ENCODE data around the gene DCAKD. TPM values are rescaled to one million over a fixed set of nuclear protein-coding genes. Genes with fewer than 3 reads are reported as not detected.

Gene DCAKD
- total RNA-seq, 1 donor from 2014 or later = 39.9 TPM

DNA sequence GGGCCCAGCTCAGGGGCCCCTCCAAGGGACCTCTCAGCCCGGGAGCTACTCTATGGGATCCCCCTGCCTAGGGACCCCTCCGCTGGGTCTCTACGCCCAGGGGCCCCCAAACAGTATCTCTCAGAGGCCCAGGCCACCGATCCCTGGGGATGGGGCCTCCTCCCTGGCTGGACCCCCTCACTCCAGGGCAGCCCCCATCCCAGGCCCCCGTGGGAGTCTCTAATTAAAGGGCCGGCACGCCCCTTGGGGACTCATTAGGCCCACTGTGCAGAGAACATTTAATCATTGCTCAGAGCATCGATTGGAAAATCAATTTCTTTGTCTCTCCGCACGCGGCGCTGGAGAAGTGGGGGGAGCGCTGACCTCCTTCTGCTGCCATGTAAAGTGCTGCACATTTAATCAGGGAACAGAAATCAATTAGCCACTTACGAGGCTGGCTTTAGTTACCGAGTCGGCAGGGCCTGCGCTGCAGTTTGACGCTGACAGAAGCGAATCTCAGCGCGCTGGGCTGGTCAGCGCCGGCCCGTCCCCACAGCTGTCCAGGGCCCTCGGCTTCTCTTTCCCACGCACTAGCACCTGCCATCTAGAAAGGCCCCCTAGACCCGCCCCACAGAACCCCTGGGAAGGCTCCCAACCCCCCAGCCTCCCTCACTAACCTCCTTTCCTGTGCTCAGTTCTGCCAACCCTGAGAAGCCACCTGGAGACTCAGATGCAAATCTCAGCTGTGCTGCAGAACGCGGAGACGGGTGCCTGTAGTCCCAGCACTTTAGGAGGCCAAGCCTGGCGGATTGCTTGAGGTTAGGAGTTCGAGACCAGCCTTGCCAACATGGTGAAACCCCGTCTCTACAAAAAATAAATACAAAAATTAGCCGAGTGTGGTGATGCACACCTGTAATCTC lies 63.1 kb downstream of the DCAKD start:
- TF ChIP-seq, protein P1, sequence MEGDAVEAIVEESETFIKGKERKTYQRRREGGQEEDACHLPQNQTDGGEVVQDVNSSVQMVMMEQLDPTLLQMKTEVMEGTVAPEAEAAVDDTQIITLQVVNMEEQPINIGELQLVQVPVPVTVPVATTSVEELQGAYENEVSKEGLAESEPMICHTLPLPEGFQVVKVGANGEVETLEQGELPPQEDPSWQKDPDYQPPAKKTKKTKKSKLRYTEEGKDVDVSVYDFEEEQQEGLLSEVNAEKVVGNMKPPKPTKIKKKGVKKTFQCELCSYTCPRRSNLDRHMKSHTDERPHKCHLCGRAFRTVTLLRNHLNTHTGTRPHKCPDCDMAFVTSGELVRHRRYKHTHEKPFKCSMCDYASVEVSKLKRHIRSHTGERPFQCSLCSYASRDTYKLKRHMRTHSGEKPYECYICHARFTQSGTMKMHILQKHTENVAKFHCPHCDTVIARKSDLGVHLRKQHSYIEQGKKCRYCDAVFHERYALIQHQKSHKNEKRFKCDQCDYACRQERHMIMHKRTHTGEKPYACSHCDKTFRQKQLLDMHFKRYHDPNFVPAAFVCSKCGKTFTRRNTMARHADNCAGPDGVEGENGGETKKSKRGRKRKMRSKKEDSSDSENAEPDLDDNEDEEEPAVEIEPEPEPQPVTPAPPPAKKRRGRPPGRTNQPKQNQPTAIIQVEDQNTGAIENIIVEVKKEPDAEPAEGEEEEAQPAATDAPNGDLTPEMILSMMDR (IDR thresholded peaks at IDR 0.05; ENCODE audit: partially characterized antibody, unreplicated experiment) = no peak
- peak; percentile 86 for DNase-seq
- H3K4me3 Mint-ChIP-seq (ENCODE audit: unreplicated experiment) = peak overlapping the region; percentile 38
- peaks cover 19% of the 10 kb centered on the region for H3K27me3 Mint-ChIP-seq (ENCODE audit: unreplicated experiment)
- H3K27ac Mint-ChIP-seq (ENCODE audit: unreplicated experiment) = peak overlapping the region; percentile 78
- H3K36me3 Mint-ChIP-seq (ENCODE audit: unreplicated experiment) = no peaks in the 10 kb centered on the region
- H3K4me1 Mint-ChIP-seq (ENCODE audit: low read depth, unreplicated experiment) = peaks cover 28% of the 10 kb centered on the region
- peaks cover 7% of the 10 kb centered on the region for H3K9me3 Mint-ChIP-seq (ENCODE audit: unreplicated experiment)

DNA sequence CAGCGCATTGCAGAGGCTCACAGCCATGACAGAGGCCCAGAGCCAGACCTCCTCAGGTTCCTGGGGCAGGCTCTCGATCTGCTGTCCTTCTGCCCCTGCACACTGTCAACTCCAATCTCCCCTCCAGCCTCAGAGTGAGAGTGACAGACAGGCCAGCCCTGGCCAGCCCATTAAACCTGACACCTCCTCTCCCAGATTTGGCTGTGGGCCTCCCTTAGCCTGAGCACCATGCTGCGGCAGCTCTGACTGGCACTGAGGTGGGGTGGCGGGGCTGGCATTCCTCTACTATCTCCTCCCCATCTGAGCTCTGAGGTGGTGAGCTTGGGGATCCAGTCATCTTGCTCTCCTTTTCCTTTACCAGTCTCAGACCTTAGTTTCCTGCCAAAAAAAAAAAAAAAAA lies 67.9 kb downstream of the DCAKD start:
- TF ChIP-seq, protein P1 (IDR thresholded peaks at IDR 0.05; ENCODE audit: partially characterized antibody, unreplicated experiment) = no peak
- H3K36me3 Mint-ChIP-seq (ENCODE audit: unreplicated experiment) = no peaks in the 10 kb centered on the region
- H3K9me3 Mint-ChIP-seq (ENCODE audit: unreplicated experiment) = peaks cover 7% of the 10 kb centered on the region
- peaks cover 18% of the 10 kb centered on the region for H3K27me3 Mint-ChIP-seq (ENCODE audit: unreplicated experiment)
- no peak overlapping the region for H3K4me3 Mint-ChIP-seq (ENCODE audit: unreplicated experiment)
- no peak for DNase-seq
- H3K4me1 Mint-ChIP-seq (ENCODE audit: low read depth, unreplicated experiment) = peaks cover 20% of the 10 kb centered on the region
- H3K27ac Mint-ChIP-seq (ENCODE audit: unreplicated experiment) = no peak overlapping the region

DNA sequence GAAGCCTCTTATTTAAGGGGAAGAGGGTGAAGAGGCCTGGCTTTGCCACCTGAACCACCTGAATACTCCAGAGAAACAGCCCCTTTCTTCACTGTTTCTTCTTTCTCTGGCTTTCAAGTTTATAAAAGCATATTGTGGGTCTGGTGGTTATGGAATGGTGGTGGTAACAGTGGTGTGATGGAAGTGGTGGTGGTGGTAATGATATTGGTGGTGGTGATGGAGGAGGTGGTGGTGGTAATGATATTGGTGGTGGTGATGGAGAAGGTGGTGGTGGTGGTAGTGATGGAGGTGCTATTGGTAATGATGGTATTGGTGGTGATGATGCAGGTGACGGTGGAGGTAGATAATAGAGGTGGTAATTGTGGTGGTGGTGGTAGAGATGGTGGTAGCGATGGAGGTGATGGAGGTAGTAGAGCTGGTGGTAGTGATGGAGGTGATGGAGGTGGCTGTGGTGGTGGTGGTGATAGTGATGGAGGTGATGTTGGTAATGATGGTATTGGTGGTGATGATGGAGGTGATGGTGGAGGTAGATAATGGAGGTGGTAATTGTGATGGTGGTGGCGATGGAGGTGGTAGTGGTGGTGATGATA lies 69.2 kb downstream of the DCAKD start:
- Mint-ChIP-seq H3K36me3 (ENCODE audit: unreplicated experiment) (no peaks in the 10 kb centered on the region), H3K4me3 (ENCODE audit: unreplicated experiment) (no peak overlapping the region), H3K27me3 (ENCODE audit: unreplicated experiment) (peaks cover 13% of the 10 kb centered on the region), H3K27ac (ENCODE audit: unreplicated experiment) (no peak overlapping the region), H3K4me1 (ENCODE audit: low read depth, unreplicated experiment) (peaks cover 27% of the 10 kb centered on the region), H3K9me3 (ENCODE audit: unreplicated experiment) (peaks cover 7% of the 10 kb centered on the region)
- TF ChIP-seq, protein P1 (IDR thresholded peaks at IDR 0.05; ENCODE audit: partially characterized antibody, unreplicated experiment) = no peak
- DNase-seq = no peak

GRCh38 chr17:44981221-44981968 lies 70.0 kb downstream of the DCAKD start:
- H3K27ac Mint-ChIP-seq (ENCODE audit: unreplicated experiment) = no peak overlapping the region
- no peak overlapping the region for H3K4me3 Mint-ChIP-seq (ENCODE audit: unreplicated experiment)
- peaks cover 7% of the 10 kb centered on the region for H3K9me3 Mint-ChIP-seq (ENCODE audit: unreplicated experiment)
- TF ChIP-seq, protein P1 (IDR thresholded peaks at IDR 0.05; ENCODE audit: partially characterized antibody, unreplicated experiment) = no peak
- peaks cover 11% of the 10 kb centered on the region for H3K27me3 Mint-ChIP-seq (ENCODE audit: unreplicated experiment)
- peaks cover 32% of the 10 kb centered on the region for H3K4me1 Mint-ChIP-seq (ENCODE audit: low read depth, unreplicated experiment)
- no peaks in the 10 kb centered on the region for H3K36me3 Mint-ChIP-seq (ENCODE audit: unreplicated experiment)
- DNase-seq = no peak

Measured in glutamatergic neuron (in vitro differentiated cells).